ENCODE measurements around the gene DDRGK1. TPM values are rescaled to one million over a fixed set of nuclear protein-coding genes. Genes with fewer than 3 reads are reported as not detected.

Gene DDRGK1
- polyA plus RNA-seq, 3 donors, result 39.9 to 42.7 (median 42.6) TPM

DNA sequence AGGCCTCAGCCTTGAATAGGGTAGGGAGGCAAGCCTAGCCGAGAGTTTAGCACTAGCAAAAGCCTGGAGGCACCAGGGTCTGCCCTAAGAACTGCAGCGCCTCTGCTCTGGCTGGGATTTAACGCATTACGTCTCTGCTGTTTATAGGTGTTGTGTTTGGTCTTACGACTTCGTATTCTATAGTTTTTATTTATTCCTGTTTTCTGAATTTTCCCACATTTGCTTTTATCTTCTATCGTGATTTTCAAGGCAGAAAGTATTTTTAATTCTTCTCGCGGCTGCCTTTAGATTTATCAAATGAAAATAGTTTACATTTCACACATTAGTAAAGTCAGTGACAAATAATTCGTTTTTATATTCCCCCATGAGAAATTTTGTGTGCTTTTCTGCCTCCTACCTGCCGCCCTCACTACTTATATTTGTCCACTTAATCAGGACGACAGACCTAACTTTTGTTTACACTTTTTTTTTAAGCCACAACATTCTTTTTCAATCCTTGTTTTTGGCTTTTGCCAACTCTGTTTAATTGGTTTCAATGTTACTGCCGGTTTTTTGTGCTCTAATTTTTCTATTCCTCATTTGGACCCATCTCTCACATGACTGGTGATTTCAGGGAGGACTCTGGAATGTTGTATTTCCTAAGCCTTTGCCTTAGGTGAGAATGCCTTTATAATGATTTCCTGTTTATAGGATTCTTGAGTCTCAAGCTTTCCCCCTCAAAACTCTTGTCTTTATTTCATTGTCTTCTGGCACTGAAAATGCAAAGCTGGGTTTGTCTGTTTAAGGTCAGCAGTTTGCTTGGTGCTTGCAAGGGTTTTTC, 29.8 kb downstream of the DDRGK1 start:
- Mint-ChIP-seq H3K4me3 (peak overlapping the region; percentile 86 to 94), H3K27me3 (ENCODE audit: low read depth in 3 of 3) (peaks cover 60 to 65% (median 61%) of the 10 kb centered on the region in 3 donors), H3K9me3 (peaks cover 0 to 13% (median 2%) of the 10 kb centered on the region in 7 donors), H3K4me1 (peaks cover 21% of the 10 kb centered on the region), H3K36me3 (peaks cover 0 to 4% of the 10 kb centered on the region in 2 donors), H3K27ac (no peak overlapping the region)
- DNase-seq, result no peak
- Histone ChIP-seq H3K4me3 (replicated peaks in 1 of 3; ENCODE audit: low read depth in 2 of 3, low read length in 3 of 3) (peak overlapping the region in 2 of 3 experiments; percentile 76 to 87), H3K27ac (ENCODE audit: low read depth in 1 of 2, low read length in 2 of 2) (no peak overlapping the region), H3K4me1 (ENCODE audit: control insufficient read depth in 1 of 2, insufficient read depth in 2 of 2, low read length in 2 of 2) (peaks cover 15 to 20% of the 10 kb centered on the region in 2 donors), H3K9me3 (replicated peaks in 1 of 2; ENCODE audit: control insufficient read depth in 1 of 2, insufficient read depth in 1 of 2, low read length in 2 of 2) (no peaks in the 10 kb centered on the region), H3K36me3 (replicated peaks in 1 of 2; ENCODE audit: control insufficient read depth in 1 of 2, insufficient read depth in 2 of 2, low read length in 2 of 2) (no peaks in the 10 kb centered on the region), H2AFZ (ENCODE audit: insufficient read depth, low read depth, low read length, poor library complexity, severe bottlenecking) (peak overlapping the region; percentile 85), H3K4me2 (replicated peaks; ENCODE audit: extremely low read depth, low read length, poor library complexity, severe bottlenecking) (peak overlapping the region; percentile 98), H3K27me3 (ENCODE audit: control insufficient read depth in 2 of 2, insufficient read depth in 2 of 2, low read length in 2 of 2) (peaks cover 30 to 53% of the 10 kb centered on the region in 2 donors), H3K9ac (ENCODE audit: insufficient read depth, low read length, poor library complexity, severe bottlenecking) (peak overlapping the region; percentile 62), H4K20me1 (ENCODE audit: insufficient read depth, low read length) (no peaks in the 10 kb centered on the region), H3K79me2 (ENCODE audit: insufficient read depth, low read length) (no peaks in the 10 kb centered on the region)
- TF ChIP-seq, protein P1, sequence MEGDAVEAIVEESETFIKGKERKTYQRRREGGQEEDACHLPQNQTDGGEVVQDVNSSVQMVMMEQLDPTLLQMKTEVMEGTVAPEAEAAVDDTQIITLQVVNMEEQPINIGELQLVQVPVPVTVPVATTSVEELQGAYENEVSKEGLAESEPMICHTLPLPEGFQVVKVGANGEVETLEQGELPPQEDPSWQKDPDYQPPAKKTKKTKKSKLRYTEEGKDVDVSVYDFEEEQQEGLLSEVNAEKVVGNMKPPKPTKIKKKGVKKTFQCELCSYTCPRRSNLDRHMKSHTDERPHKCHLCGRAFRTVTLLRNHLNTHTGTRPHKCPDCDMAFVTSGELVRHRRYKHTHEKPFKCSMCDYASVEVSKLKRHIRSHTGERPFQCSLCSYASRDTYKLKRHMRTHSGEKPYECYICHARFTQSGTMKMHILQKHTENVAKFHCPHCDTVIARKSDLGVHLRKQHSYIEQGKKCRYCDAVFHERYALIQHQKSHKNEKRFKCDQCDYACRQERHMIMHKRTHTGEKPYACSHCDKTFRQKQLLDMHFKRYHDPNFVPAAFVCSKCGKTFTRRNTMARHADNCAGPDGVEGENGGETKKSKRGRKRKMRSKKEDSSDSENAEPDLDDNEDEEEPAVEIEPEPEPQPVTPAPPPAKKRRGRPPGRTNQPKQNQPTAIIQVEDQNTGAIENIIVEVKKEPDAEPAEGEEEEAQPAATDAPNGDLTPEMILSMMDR (IDR thresholded peaks at IDR 0.05), result no peak
- intact Hi-C loops (cut with micrococcal nuclease), result no loop called here
- WGBS (ENCODE audit: insufficient coverage), result 30% methylated on average over 4 of the region's 13 CpGs

DNA sequence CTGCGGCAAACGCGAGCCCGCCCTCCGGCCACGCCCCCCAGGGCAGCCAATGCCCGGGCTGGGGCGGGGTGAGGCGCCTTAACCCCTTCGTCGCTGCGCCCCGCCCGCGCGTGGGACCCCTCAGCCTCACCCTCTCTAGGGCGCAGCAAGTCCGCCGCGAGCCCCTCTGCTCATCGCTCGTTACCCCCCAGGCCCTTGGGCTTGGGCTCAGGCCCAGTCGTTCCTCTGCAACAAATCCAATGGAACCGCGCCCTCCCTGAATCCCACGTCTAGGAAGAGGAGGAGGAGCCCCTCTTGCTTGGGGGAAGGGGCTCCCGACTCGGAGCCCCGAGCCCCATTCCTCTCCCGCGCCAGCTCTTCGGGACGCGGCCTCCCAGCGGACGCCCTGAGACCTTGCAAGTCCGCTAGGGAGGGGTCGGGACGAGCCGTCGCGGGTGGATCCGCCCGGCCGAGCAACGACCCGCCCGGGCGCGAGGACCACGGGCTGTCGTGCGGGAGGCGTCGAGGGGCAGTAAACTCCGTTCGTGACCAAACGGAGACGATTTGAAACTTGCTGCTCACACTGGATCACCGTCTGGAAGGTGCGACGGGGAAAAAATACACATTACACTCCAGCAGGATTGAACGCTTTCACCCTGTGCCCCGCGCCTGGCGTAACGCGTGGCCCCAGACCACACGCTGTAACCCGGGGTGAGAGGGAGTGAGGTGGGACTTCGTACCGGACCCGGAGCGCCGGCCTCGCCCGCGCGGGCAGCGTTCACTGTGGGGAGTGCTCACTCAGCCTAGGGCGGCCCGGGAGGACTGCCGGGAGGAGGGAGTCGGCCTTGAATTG, 30.7 kb downstream of the DDRGK1 start:
- peaks cover 66 to 74% (median 69%) of the 10 kb centered on the region in 3 donors for H3K27me3 Mint-ChIP-seq (ENCODE audit: low read depth in 3 of 3)
- TF ChIP-seq, protein P1 (IDR thresholded peaks at IDR 0.05), result peak; percentile 42

More for the DNA sequence above, 30.7 kb downstream of the DDRGK1 start:
- Mint-ChIP-seq H3K36me3 (peaks cover 0 to 7% of the 10 kb centered on the region in 2 donors), H3K27ac (peak overlapping the region in 3 of 7 donors; percentile 48 to 76 (median 63)), H3K9me3 (peaks cover 0 to 13% (median 4%) of the 10 kb centered on the region in 7 donors), H3K4me3 (peak overlapping the region; percentile 86 to 94), H3K4me1 (peaks cover 21% of the 10 kb centered on the region)
- Histone ChIP-seq H3K79me2 (ENCODE audit: insufficient read depth, low read length) (no peaks in the 10 kb centered on the region), H2AFZ (ENCODE audit: insufficient read depth, low read depth, low read length, poor library complexity, severe bottlenecking) (peak overlapping the region; percentile 85), H3K4me3 (replicated peaks in 1 of 3; ENCODE audit: low read depth in 2 of 3, low read length in 3 of 3) (peak overlapping the region; percentile 32 to 87 (median 76)), H3K36me3 (replicated peaks in 1 of 2; ENCODE audit: control insufficient read depth in 1 of 2, insufficient read depth in 2 of 2, low read length in 2 of 2) (no peaks in the 10 kb centered on the region), H3K4me2 (replicated peaks; ENCODE audit: extremely low read depth, low read length, poor library complexity, severe bottlenecking) (peak overlapping the region; percentile 98), H3K9ac (ENCODE audit: insufficient read depth, low read length, poor library complexity, severe bottlenecking) (peak overlapping the region; percentile 62), H3K4me1 (ENCODE audit: control insufficient read depth in 1 of 2, insufficient read depth in 2 of 2, low read length in 2 of 2) (peaks cover 15 to 20% of the 10 kb centered on the region in 2 donors), H3K27me3 (ENCODE audit: control insufficient read depth in 2 of 2, insufficient read depth in 2 of 2, low read length in 2 of 2) (peaks cover 34 to 60% of the 10 kb centered on the region in 2 donors), H3K9me3 (replicated peaks in 1 of 2; ENCODE audit: control insufficient read depth in 1 of 2, insufficient read depth in 1 of 2, low read length in 2 of 2) (peaks cover 0 to 2% of the 10 kb centered on the region in 2 donors), H4K20me1 (ENCODE audit: insufficient read depth, low read length) (no peaks in the 10 kb centered on the region), H3K27ac (ENCODE audit: low read depth in 1 of 2, low read length in 2 of 2) (no peak overlapping the region)
- 1% methylated on average over 75 of the region's 84 CpGs for WGBS (ENCODE audit: insufficient coverage)
- DNase-seq, result peak; percentile 58 to 60 (median 60)
- intact Hi-C loops (cut with micrococcal nuclease), result no loop called here
